Non-pigmented ciliary epithelial cell (primary cell): ENCODE results near the gene KHDC4.
"Not testable (repeated sequence)": the region's sequence is repeated elsewhere in the genome, so short reads cannot be mapped to it uniquely, and the experiment has no call there.

Experiments
- DNase-seq: peaks from one replicate; pipeline ENCODE4 v3.0.0-alpha.2; 2010; ENCODE audit warnings: low read depth

KHDC4 gene

DNA sequence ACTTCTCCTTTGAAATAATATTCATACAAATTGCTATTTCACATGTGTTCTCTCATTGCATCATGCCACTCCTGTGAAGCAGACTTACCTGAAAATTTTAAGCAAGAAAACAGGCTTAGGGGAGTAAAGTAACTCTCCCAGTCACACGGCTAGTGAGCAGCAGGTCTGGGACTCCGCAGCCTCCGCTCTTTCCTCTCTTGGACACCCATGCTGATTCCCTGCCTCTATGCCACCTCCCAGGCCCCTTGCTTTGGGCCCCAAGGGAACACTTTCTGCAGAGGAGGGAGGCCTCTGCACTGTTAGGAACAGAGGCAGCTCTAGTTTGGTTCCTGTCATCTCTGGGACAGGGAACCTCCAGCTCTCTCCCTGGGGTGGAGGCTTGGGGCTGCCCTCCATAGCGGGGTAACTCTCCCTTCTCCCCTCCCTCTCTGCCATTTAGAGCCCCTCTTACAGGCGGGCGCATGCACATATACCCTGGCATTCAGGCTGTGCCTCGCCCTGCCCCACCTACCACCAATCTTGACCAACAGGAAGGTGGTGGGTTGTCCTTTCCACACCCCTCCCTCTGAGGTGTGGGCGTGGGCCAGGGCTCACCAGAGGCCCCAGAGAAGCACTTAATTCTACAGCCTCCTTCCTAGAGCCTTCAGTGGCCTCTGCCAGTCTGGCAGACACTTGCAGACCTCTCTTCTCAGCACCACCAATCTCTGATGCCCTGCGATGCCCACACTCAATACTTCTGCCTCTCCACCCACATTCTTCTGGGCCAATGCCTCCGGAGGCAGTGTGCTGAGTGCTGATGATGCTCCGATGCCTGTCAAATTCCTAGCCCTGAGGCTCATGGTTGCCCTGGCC lies 7.0 kb upstream of the KHDC4 start, which contains the start of gene RXFP4:
Gene RXFP4 (plus strand): TSS at position 646 of the 852 bp plus-strand sequence. CDS start 72 bp downstream, at position 718.
- DNase-seq: no peak

DNA sequence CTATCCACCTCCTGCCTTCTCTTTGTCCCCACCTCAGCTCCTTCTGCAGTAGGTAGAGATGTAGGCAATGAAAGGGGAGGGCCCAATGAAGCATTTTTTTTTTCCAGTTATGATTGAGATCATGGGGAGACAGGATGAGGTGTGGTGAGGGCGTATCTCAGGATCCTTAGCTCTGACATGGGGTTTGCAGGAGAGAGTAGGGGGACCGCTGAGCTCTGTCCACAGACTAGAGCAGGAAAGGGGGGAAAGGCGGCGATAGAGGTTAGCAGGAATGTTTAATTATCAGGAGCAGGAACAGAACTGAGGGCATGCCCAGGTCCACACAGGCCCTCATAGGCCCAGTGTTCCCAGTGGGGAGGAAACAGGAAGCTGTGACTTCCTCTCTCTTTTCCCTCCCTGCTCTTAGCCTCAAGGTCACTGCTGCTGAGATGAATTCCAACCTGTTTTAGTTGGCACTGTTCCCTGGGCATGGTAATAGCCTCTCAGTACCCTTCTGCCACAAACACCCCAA lies 6.3 kb upstream of the KHDC4 start:
- DNase-seq: no peak

DNA sequence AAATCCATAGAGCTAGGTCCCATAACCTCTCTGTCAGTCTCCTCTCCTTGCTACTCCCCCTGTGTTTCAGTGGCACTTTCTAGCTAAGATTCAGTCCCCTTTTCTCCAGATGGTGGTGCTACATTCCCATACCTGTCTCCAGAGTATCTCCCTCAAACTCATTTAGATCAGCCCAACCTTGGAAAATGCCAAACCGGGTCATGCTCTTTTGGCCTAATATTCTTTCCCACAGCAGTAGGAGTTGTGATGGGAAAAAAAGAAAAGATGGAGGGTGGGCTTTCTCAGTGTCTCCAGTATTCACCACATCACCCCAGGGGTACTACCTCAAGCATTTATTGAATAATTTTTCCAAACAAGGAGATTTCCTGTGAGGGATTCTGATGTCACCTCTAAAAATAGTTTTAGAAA lies 4.0 kb upstream of the KHDC4 start:
- DNase-seq: no peak

DNA sequence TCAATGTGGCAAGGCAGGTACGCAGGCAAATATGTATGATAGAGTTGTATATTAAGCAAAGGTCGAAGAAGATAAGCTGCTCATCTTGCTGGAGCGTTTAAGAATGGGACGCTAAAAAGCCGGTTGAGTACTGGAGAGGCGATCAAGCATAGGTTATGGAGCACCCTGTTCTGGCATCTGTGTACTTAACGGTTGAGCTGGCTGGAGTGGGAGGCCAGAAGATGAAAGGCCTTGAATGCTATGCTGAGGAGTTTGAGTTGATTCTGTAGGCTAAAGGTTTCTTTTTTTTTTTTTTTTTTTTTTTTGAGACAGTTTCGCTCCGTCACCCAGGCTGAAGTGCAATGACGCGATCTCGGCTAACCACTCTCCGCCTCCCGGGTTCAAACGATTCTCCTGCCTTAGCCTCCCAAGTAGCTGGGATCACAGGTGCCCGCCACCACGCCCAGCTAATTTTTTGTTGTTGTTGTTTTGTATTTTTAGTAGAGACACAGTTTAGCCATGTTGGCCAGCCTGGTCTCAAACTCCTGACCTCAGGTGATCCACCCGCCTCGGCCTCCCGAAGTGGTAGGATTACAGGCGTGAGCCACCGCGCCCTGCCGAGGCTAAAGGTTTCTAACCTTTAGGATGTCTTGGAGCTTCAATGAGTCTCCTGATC lies 850 bp upstream of the KHDC4 start:
- DNase-seq: no peak

DNA sequence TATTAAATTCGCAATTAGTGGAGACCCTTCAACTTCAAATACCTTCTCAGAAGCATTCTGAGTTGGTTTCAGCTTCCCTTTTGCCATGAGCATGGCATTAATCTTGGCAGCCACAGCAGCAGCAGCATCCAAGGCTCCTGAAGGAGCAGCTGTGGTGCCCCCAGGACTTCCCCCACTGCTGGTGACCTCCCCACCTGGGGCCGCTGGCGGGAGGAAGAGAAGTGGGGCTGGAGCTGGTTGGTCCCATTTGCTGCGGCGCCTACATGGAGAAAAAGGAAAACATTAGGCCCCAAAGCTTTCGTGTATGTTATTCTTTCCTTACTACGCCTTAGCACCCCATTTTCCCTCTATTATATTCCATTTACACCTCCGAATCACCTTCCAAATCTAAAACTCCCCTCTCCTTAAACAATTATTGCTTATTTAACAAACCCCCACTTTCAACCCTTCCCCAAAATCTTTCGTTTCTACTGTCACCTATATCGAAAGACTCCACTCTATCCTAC lies 569 bp downstream of the KHDC4 start:
- no peak for DNase-seq

DNA sequence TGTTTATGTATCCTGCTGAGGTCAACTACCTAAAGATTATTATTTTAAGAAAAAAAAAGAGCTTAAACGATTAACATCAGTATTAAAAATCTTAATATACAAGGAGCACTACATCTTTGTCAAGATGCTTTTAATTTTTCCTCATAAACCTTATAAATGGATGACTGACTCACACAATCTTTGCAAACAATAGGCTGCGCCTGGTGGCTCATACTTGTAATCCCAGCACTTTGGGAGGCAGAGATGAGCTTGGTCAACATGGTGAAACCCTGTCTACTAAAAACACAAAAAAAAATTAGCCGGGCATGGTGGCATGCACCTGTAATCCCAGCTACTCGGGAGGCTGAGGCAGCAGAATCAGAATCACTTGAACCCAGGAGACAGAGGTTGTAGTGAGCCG lies 1.7 kb downstream of the KHDC4 start:
- no peak for DNase-seq

DNA sequence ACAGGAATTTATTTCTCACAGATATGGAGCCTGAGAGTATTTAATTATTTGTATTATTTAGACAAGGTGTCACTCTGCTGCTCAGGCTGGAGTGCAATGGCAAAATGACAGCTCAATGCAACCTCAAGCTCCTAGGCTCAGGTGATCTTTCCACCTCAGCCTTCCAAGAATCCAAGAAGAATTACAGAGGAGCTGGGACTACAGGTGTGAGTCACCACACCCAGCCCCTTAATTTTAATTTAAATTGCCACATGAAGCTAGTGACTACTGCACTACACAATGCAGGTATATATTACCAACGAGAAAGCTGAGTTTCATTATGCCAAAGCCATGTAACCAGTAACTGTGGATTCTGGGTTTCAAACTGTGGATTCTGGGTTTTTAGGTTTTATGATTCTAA lies 2.1 kb downstream of the KHDC4 start:
- DNase-seq: no peak

DNA sequence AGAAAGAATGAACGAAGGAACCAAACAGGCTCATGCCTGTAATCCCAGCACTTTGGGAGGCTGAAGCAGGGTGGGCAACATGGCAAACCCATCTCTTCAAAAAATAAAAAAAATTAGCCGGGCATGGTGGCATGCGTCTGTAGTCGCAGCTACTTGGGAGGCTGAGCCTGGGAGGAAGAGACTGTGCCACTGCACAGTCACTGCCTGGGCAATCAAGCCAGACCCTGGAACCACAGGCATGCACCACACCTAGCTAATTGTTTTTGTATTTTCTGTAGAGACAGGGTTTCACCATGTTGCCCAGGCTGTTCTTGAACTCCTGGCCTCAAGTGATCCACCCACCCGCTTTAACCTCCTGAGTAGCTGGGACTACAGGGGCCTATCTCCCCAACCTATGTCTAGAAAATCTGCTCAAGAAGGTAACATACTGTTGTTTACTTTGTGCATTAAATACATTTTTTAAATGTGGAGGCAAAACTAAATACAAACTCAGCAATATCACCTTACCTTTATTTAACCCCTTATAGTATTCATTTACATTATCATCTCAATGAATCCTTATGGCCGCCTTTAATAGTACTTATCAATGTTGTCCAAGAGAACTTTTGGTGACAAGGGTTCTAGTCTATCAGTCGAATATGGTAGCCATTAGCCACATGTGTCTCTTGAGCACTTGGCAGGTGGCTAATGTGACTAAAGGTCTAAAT lies 2.7 kb downstream of the KHDC4 start:
- DNase-seq: no peak

DNA sequence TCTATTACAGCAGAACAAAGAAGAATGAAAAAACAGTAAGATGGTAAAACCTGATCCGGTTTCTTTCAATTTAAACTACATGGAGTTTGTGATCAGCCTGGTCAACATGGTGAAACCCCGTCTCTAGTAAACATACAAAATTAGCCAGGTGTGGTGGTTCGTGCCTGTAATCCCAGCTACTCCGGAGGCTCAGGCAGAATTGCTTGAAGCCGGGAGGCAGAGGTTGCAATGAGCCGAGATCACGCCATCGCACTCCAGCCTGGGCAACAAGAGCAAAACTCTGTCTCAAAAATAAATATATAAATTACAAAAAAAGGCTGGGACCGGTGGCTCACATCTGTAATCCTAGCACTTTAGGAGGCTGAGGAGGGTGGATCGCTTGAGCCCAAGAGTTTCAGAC lies 3.5 kb downstream of the KHDC4 start:
- DNase-seq: not testable (repeated sequence)

DNA sequence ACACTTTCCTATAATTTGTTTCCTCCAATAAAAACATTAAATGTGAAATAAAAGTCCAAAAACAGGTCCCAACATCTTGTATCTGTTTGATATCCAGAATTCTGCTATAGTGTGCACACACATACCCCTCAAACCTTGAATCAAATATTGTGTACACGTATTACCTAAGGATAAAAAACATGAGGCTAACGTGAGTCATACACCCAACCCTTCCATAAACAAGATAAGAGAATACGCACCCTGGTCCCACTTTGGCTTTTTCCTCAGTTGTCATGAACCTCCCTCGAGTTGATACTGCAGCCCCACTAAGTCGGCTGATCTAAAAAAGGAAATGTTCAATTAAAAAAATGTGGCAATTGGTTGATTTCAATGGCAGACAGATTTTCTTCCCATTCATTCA lies 5.2 kb downstream of the KHDC4 start:
- DNase-seq: no peak

DNA sequence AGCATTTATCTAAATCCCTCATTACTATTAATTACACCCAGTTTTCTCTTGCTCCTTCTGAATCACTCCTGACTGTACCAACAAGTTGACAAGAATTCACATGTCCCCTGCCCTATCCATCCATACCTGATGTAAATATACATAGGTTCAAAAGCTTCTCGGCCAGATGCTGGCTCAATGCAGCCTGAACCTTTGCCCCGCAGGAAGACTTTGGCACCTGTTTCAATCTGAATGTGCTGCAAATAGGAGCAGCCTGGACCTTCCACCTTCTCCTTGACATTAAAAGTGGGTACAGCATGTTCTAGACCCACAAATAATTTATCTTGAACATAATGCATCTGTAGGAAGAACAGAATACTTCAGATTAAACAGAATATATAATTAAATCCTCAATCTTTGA lies 8.7 kb downstream of the KHDC4 start:
- no peak for DNase-seq

DNA sequence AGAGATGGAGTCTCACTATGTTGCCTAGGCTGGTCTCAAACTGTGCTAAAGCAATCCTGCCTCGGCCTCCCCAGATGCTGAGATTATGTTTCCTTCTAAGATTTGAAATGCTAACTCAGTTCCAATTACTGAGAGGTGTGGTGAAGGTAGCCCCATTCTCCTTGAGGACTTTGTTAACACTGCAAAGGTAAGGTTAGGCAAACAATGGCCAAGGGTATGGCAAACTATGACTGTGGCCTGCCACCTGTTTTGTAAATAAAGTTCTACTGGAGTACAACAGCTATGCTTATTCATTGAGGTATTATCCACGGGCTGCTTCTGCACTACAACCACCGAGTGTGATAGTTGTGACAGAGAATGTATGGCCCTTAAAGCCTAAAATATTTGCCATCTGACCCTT lies 13.5 kb downstream of the KHDC4 start:
- DNase-seq: no peak

DNA sequence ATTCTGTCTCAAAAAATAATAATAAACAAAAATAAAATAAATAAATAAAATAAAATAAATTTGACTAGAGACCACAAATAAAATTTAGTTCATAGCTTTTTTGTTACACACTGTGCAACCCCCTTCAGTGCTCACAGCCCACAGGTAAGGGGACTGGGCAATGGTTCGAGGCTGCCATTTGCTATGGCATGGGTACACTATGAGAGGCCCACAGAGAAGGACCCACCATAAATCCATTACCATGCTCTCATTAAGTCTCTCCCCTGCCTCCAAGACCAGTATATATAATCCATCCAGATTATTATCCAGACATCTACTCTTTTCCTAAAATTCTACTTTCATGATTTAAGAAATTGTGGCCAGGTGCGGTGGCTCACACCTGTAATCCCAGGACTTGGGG lies 14.4 kb downstream of the KHDC4 start:
- no peak for DNase-seq

DNA sequence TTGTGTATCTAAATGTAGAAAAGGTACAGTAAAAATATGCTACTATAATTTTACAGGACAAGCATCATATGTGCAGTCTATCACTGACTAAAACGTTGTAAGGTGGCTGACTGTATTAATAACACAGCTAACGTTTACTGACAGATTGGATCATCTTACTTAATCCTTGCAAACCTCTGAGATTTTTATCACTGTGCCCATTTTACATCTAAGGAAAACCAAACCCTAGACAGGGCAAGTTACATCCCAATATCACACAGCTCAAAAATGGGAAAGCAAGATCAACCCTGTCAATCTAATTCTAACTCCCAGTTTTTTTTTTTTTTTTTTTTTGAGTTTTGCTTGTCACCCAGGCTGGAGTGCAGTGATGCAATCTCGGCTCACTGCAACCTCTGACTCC lies 15.6 kb downstream of the KHDC4 start:
- no peak for DNase-seq

DNA sequence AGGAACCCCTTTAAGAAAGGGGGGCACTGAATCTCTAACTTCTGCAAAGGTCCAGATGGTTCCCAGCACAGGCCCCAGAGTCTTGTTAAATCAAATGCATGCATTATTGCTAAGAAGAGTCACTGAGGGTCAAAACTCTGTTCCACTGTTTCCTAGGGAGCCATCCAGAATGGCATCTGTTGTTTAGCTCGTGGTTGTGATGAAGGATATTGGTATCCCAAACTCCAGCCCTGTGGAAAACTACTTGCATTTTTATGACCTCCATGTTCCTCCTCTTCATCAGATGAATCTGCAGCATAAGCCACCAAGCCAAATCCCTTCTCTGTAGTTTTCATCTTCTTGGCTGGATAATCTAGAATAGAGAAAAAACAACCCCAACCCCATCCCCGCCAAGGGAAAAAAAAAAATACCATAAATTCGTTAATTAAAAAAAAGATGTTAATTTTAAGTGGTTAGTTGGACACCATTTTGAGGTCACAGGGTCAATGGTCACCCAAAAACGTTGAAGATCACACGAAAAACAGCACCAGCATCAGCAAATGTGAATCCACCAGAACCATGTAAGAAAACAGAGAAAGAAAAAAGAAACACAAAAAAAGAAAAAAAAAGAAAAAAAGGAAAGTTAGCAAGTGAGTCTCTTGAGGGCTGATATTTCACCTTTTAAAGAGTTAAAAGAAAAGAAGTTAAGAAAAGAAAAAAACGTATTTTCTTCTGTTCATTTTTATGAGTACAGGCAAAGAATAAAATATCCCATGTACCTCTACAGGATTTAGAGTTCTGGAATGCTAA lies 20.1 kb downstream of the KHDC4 start:
- no peak for DNase-seq

DNA sequence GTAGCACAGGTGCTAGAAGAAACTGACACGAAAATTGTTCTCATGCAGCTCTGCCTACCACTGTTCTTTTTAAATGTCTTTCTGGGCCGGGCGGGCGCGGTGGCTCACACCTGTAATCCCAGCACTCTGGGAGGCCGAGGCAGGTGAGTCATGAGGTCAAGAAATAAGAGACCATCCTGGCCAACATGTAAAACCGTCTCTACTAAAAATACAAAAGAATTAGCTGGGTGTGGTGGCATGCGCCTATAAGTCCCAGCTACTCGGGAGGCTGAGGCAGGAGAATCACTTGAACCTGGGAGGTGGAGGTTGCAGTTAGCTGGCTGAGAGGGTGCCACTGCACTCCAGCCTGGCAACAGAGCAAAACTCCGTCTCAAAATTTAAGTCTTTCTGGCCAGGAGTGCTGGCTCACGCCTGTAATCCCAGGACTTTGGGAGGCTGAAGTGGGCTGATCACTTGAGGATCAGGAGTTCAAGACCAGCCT lies 22.1 kb downstream of the KHDC4 start:
- no peak for DNase-seq

DNA sequence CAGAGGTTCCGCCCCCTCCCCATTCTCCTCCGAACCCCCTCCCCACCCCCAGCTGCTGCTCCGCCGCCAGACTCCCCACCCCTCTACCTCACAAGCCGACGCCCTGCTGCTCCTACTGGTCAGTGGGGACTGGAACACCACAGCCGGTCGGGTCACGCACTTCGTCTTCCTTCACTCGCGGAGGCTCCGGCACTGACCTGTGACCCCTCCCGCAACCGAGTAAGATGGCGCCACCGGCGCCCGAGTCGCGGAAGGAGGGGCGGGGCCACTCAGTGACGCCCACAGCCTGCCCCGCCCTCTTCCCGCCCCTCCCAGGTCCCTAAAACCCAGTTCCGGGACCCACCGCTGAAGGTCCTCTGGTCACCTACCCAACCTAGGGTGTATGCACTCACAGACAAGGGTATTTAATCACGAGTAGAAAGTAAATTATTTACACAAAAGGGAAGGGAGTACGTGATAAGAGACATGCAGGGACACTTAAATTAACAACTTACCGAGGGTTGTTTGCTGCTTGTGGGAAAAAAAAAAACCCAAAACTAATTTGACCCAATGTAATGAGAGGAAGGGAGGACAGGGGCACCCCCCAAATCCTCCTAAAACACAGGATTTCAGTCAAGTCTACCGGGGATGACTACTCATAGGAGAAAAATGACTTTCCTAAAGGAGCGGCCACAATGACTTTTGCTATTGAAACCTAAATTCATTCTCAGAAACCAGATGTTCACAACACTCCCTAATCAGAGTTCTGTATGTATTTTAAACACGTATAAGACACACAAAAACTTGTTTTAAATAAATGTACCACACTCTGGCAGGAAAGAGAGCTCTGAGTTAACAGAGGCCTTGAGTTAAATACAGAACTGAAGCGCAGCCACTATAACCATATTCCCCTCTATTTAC lies 22.8 kb downstream of the KHDC4 start, which contains the start of gene RIT1:
Gene RIT1 (minus strand): TSS at position 194 of the 900 bp plus-strand sequence. CDS start 588 bp downstream, outside the sequence.
- DNase-seq: no peak

DNA sequence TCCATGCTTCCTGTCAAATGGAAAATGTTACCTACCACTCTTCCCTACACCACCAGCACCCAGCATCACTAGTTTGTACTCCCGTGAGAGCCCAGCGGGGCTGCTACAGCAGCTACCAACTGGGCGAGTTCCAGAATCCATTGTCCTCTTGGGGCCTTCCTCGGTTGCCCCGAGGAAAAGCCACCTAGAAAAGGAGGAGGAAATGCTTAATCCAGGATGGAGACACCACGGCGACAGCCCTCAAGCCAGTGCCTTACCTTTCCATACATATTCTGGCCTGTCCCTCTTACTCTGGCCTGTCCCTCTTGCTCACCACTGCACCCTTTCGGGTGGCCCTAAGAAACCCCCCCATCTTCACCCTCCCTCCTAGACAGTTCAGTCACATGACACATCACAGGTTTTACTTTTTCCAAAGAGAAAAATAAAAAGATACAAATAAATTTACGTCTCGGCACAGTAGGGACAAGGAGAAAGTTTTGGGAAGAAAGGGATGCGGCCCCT lies 23.5 kb downstream of the KHDC4 start:
- no peak for DNase-seq

DNA sequence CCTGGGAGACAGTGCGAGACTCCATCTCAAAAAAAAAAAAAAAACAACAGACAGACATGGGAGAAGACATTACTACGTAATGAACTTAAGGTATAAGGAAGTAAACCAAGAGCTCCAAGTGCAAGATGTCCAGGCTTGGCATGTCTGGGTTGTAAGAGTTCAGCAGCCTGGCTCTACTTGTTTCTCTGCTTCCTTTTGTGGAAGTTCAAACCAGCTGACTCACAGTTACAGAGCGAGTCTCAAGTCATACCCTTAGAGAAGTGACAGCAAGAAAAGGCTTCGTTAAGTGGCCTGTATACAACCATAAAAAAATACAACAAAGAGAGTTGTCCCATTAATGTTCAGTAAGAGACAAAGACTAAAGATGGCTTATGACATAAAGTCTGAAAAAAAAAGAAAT lies 24.3 kb downstream of the KHDC4 start:
- DNase-seq: no peak

DNA sequence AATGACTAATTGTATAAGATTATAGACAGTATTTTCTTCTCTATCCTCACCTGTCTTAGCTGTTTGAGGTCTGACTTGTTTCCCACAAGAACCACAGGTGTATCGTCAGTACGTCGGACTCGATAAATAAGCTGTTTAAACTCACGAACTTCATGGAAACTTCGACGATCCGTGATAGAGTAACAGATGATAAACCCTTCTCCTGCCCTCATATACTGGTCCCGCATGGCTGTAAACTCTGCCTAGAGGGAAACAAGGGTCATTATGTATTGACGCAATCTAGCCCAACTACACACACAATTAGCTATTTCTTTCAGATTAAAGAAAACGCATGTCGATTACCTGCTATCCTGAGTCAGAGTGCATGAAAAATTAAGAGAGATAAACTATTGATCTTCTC lies 30.0 kb downstream of the KHDC4 start:
- DNase-seq: no peak
